Measurements from ENCODE around the gene OVOL1. TPM values are rescaled to one million over a fixed set of nuclear protein-coding genes. Genes with fewer than 3 reads are reported as not detected.

The OVOL1 gene
- total and polyA plus RNA-seq, 12 donors = 0.07 TPM; not detected in 11

- DNase-seq = peak; percentile 89 to 96 (median 95)
- Histone ChIP-seq H3K36me3 (replicated peaks in 1 of 2) (no peaks in the 10 kb centered on the region), H3K27ac (peak overlapping the region in 4 of 5 donors; percentile 20 to 83 (median 73)), H3K4me1 (replicated peaks in 1 of 2) (peaks cover 0 to 12% of the 10 kb centered on the region in 2 donors), H3K4me3 (peak overlapping the region in 3 of 4 donors; percentile 29 to 73 (median 48)), H3K27me3 (no peaks in the 10 kb centered on the region), H3K9me3 (replicated peaks in 1 of 3) (no peaks in the 10 kb centered on the region)
- TF ChIP-seq CTCF (IDR thresholded peaks at IDR 0.05) (peak; percentile 79 to 100 (median 94)), POLR2A (IDR thresholded peaks at IDR 0.05) (peak in 1 of 2 donors; percentile 8)
- intact Hi-C loops (cut with DNase I) = loop anchor here (1.0 to 5.0 kb wide), 3 partner anchors 36 to 101 kb away; partner anchors contain the start of gene AP5B1 (in 2 of the 2)
- 5 to 13% (median 9%) methylated on average over 30 to 74 of the region's 74 CpGs for WGBS, 4 donors
Measured at GRCh38 chr11:65817835-65818680, 31.2 kb downstream of the OVOL1 start.

GRCh38 chr11:65821107-65821506 lies 34.2 kb downstream of the OVOL1 start:
- 37 to 64% (median 50%) methylated on average over 7 to 8 of the region's 8 CpGs for WGBS, 4 donors
- no peak overlapping the region for H3K27ac ChIP-seq
- H3K36me3 ChIP-seq (replicated peaks in 1 of 2) = no peaks in the 10 kb centered on the region
- intact Hi-C loops (cut with DNase I) = no loop called here
- no peak overlapping the region for H3K4me3 ChIP-seq
- DNase-seq = peak in 1 of 7 donors; percentile 12
- H3K27me3 ChIP-seq = no peaks in the 10 kb centered on the region
- TF ChIP-seq POLR2A (IDR thresholded peaks at IDR 0.05) = no peak
- no peak for TF ChIP-seq CTCF (IDR thresholded peaks at IDR 0.05)
- peaks cover 0 to 5% of the 10 kb centered on the region in 2 donors for H3K4me1 ChIP-seq (replicated peaks in 1 of 2)
- H3K9me3 ChIP-seq (replicated peaks in 1 of 3) = no peaks in the 10 kb centered on the region

GRCh38 chr11:65822776-65823528 lies 36.1 kb downstream of the OVOL1 start:
- Histone ChIP-seq H3K4me3 (no peak overlapping the region), H3K27ac (no peak overlapping the region), H3K9me3 (replicated peaks in 1 of 3) (no peaks in the 10 kb centered on the region), H3K4me1 (replicated peaks in 1 of 2) (no peaks in the 10 kb centered on the region), H3K27me3 (no peaks in the 10 kb centered on the region), H3K36me3 (replicated peaks in 1 of 2) (no peaks in the 10 kb centered on the region)
- no peak for DNase-seq
- WGBS, 4 donors = 72 to 79% (median 75%) methylated on average over 15 of the region's 15 CpGs
- intact Hi-C loops (cut with DNase I) = no loop called here
- no peak for TF ChIP-seq POLR2A (IDR thresholded peaks at IDR 0.05)
- TF ChIP-seq CTCF (IDR thresholded peaks at IDR 0.05) = no peak

Measured in adrenal gland (tissue), 12 donors.